HG03139 (cell line): ENCODE measurements around the gene C4BPA.

Source experiments
- ATAC-seq: cut with Tn5 transposase; IDR thresholded peaks from one replicate; pipeline ENCODE4 v1.9.1; 2021; ENCODE audit not compliant: unreplicated experiment

C4BPA gene

DNA sequence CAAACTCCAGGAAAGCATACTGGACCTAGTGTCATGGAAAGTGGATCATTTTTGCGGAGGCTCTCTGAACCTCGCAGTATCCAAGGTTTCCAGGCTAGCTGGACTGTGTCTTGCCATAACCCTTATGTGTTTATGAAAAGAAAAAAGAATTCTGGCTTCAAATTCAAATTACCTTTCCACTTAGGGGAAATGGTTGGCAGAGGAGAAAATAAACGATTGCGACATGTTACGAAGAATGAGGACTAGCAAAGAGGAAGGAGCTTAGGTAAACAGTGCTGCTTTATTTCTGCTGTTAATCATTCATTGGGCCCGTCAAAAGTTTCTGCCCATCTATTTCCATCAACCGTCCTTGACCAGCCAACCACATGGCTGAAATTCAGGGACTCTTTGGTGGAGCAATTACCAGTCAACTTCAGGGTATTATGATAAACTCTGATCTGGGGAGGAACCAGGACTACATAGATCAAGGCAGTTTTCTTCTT lies at the start of gene C4BPA:
Gene C4BPA (plus strand): TSS at position 342 of the 482 bp plus-strand sequence. CDS start 8,793 bp downstream, outside the sequence.
- no peak for ATAC-seq

- ATAC-seq = no peak
These were observed 49.5 kb upstream of the C4BPA start for GRCh38 chr1:207054491-207054890.

DNA sequence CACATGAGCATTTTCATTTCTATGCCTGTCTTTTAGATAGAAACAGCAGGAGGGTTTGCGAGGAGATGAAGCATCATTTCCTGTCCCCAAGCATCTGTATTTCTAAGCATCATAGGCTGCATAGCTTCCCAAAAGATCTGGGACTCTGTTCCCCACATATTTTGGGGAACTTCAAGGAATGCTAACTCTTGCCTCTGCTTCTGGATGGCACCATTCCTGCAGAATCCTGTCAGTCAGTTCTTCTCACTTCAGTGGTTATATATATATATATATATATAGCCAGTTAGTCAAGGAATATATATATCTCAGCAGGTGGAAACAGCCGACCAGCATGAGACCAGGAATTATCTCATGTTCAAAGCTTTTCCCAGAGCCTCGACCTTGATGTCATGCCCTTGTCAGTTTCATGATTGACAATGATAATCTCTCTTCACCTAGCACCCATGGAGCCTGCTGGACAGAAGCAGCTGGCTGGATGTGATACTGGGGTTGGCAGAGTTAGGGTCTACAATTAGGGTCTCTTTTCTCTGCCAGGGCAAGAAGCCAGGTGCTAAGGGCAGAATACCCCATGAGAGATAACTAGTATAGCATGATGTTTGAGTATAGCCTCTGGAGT lies 48.5 kb upstream of the C4BPA start:
- no peak for ATAC-seq

GRCh38 chr1:207056673-207057072 lies 47.4 kb upstream of the C4BPA start:
- no peak for ATAC-seq

DNA sequence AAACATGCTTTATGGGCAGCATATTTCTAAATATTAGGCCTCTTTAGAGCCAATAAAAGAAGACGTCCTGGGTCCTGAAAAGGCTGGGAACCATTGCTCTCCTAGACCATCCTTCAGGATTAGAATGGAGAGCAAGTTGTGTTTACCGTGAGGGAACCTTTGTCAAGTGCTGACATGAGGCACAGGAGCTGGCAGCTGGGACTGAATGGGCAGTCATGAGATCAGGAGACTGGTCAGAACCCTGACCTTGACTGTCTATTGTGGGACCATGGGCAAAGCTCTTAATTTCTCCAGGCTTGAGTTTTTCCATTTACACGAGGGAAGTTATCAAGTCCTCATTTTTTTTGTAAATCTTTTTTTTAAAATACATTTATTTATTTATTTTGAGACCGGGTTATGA lies 45.8 kb upstream of the C4BPA start:
- ATAC-seq = no peak

GRCh38 chr1:207058878-207059867 lies 44.9 kb upstream of the C4BPA start:
- no peak for ATAC-seq

DNA sequence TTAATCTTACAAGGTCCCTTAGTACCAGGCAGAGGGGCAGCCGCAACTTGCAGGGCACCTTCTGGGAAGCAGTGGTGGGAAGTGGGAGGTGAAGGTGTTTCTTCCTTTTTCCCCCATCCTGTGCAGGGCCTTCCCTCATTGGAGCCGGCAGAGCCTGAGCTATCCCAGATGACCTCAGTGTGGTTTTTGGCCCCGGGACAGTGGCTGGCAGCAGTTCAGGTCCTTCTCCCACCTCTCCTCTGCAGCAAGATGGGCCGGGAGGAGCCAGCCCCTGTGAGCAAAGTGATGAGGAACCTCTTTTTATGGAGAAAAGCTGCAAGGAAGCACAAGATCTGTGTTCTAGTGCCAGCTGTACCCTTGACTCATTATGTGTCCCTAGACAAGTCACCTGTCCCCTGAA lies 44.2 kb upstream of the C4BPA start:
- ATAC-seq = no peak

DNA sequence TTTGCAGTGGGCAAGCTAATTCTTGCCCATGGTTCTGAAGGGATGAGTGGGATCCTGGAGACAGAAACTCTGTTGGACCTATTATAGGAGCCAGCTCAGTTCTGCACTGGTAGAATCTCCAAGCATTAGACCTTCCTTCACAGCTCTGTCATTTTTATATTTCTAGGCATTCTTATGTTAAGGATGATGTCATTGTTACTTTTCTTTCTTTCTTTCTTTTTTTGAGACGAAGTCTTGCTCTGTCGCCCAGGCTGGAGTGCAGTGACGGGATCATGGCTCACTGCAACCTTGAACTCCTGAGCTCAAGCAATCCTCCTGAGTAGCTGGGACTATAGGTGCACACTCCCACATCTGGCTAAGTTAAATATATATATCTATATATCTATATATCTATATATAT lies 43.4 kb upstream of the C4BPA start:
- ATAC-seq = no peak

DNA sequence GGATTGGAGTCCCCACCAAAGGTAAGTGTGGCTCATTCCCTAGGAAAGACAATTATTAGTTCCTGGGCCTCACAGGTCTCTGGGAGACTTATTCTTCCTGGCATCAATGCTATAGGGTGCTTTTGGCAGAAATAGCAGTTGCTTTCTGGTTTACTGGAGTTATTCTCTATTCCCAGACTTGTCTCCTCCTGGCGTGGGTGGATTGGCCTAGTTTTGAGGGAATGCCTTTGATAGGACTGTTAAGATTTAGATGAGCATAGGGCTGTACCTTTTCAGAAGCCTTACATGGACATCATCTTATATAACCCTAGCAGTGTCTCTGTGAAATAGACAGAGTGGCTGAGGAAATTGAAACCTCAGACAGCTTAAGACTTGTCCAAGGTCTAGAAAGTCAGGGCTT lies 42.0 kb upstream of the C4BPA start:
- ATAC-seq = no peak

DNA sequence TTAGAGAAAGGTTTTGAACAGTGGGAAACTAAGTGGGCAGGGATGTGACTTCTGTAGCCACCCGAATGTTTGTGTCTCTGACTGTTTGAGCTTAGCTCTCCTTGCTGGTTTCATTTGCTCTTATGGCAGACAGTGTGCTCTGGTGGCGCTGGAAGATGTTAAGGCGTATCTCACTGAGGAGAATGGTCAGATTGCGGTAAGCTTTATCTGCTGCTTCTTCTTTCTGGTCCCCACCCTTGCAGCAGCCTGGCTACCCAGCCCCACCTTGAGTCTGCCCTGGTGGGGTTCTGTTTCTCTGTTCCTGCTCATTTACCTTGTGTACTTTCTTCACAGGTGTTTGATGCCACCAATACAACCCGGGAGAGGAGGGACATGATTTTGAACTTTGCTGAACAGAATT lies 41.0 kb upstream of the C4BPA start:
- ATAC-seq = no peak

DNA sequence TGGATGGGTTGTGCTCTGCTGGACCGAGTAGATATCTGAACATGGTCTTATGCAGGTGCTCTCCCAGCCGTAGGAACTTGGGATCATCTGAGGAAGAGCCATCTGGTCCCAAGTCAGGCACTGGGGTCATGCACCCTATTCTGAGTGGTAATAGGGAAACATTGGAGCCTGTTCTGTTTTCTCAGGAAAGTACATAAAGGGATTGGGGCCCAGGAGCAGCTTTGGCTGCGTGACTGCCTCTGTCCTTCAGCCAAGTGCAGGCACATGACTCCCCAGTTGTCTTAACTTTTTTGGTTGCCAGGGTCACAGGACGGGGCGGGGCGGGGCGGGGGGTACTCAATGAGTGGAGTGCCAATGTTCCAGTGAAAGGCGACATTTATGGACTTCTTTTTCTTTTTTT lies 39.5 kb upstream of the C4BPA start:
- no peak for ATAC-seq

DNA sequence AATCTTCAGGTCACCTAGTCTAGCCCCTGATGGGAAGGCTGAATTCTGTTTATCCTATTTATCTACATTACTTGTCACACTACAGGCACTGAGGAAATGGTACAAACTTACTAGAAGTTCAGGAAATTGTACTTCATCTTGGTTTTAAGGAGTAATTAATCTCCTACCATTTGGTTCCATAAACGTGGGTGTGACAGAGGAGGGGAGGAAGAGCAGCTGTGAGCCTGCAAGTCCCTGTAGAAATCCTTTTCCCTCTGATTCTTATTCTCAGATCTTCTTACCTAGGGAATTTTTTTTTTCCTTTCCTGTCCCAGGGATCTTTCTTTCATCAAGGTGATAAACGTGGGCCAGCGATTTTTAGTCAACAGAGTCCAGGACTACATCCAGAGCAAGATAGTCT lies 36.8 kb upstream of the C4BPA start:
- no peak for ATAC-seq

DNA sequence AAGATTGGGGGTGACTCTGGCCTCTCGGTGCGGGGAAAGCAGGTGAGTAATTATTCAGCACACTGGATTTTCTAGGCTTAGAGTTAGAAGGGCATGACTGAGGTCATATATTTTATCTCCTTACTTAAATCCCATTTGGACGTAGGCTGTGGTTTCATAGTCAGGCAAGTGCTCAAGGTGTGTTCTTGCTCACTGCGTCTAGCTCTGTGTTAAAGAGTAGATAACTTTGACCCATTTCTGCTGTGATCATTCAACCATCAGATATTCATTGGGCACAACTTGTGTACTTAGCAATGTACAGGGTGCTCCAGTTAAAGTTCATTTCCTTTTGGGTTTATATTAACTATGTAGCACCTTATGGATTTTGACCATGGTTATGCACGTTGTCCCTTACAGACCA lies 36.4 kb upstream of the C4BPA start:
- no peak for ATAC-seq

DNA sequence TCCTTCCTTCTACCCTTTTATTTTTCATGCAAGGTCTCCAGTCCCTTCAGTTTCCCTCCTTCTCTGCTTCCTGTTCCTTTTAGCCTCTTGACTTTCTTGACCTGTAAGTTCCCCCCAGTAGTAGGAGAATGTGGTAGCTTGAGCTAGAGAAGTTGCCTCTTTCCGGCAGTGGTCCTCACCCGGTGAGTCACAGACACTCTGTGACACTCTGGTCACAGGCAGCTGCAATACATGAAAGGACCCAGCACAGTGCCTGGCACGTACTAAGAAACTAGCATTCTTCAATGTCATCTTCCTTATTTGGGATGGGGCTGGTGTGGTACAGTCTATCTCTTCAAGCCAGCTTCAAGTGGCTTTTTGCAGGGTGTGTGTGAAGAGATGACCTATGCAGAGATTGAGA lies 35.0 kb upstream of the C4BPA start:
- ATAC-seq = no peak

GRCh38 chr1:207069858-207070506 lies 34.1 kb upstream of the C4BPA start:
- ATAC-seq = no peak

DNA sequence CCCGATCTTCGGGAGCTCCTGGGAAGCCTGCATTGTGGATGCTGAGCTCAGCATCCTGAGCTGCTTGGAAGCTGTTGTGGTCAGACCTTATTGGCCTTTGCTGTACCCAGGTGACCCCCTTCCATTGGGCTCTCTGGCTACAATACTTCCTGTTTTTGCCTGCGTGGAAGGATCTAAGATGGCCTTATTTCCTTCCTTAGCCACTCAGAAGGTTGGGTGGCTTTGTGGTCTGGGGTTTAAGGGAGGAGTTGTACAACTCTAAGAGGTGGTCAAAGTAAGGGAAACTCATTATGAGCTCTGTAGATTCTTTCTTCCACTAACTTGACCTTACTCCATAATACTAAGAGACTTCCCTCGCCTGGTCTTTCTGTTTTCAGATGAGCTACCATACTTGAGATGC lies 33.2 kb upstream of the C4BPA start:
- ATAC-seq = no peak

DNA sequence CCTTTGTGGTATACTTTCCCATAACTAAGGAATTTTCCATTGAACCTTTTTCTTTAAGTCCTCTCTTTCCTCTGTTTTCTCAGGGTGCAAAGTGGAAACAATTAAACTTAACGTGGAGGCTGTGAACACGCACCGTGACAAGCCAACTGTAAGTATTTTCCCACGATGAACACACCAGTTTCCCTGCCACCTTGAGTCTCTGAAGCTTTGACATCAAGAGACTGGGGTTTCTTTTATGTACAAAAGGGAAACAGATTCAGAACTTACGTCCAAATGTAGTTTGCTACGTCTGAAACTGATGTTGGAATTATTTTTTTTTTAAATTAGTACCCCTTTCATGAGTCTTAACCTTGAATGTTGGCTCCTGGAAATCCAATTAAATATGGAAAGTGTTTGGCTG lies 32.6 kb upstream of the C4BPA start:
- ATAC-seq = no peak

DNA sequence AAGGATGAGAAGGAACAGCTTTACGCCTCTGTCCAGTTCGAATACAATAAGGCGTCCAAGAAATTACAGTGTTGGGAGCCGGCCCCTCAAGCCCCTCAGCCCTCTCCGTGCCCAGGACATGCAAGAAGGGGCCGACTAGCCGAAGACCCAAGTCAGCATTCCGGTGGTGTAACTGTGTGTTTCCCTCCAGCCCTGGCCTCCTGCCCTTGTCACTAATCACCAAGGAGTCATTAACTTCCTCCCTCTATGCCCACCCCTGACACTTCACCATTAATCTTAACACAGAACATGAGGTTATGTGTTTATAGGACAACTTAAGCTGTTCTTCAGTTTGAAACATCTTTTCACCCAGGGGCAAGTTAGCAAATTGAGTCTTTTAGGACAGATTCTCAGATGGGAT lies 31.8 kb upstream of the C4BPA start:
- no peak for ATAC-seq

GRCh38 chr1:207073906-207074820 lies 29.9 kb upstream of the C4BPA start:
- no peak for ATAC-seq

- no peak for ATAC-seq
These were observed 27.7 kb upstream of the C4BPA start for GRCh38 chr1:207076181-207076955.
